Kidney (tissue), 14 donors: ENCODE results near the gene SP140L. TPM values are rescaled to one million over a fixed set of nuclear protein-coding genes. Genes with fewer than 3 reads are reported as not detected.
A peak's percentile ranks its signal among the peaks of the same experiment; 100 is the strongest.

Experiments used
- DNase-seq, 5 donors: peaks; one replicate each; pipeline ENCODE4 v3.0.0-alpha.2; 2013 to 2020
- FAIRE-seq: peaks from 2 replicates; lab custom pipeline; 2012; peaks lifted over from hg19 to GRCh38; lab: Jason Lieb, UNC
- H3K27ac ChIP-seq, 2 donors: one replicate each; pipeline ENCODE4 v1.7.0; 2013; ENCODE audit warnings: low read depth in 2 of 2, low read length in 2 of 2, inconsistent platforms in 1 of 2
- H3K27me3 ChIP-seq: one replicate; pipeline ENCODE4 v1.7.1; 2013; ENCODE audit warnings: low read length, inconsistent platforms; ENCODE audit not compliant: control insufficient read depth, insufficient read depth
- H3K36me3 ChIP-seq, 3 donors: one replicate each; pipeline versions ENCODE4 v1.7.0 to v1.7.1; 2013; ENCODE audit warnings: low read length in 3 of 3, control low read depth in 1 of 3, inconsistent platforms in 1 of 3; ENCODE audit not compliant: insufficient read depth in 3 of 3, control insufficient read depth in 2 of 3
- H3K4me1 ChIP-seq, 3 donors: one replicate each; pipeline versions ENCODE4 v1.7.0 to v1.7.1; 2013; ENCODE audit warnings: low read length in 3 of 3, inconsistent platforms in 1 of 3, low read depth in 1 of 3; ENCODE audit not compliant: control insufficient read depth in 2 of 3, insufficient read depth in 2 of 3
- H3K4me3 ChIP-seq, 3 donors: one replicate each; pipeline versions ENCODE4 v1.7.0 to v1.8.1; 2013; ENCODE audit warnings: low read length in 3 of 3, control low read depth in 1 of 3, inconsistent platforms in 1 of 3
- H3K9ac ChIP-seq, 3 donors: one replicate each; pipeline versions ENCODE4 v1.7.0 to v1.7.1; 2013; ENCODE audit warnings: low read length in 3 of 3, control low read depth in 1 of 3, inconsistent platforms in 1 of 3
- H3K9me3 ChIP-seq, 3 donors: one replicate each; pipeline versions ENCODE4 v1.7.0 to v1.7.1; 2013; ENCODE audit warnings: low read length in 3 of 3, control low read depth in 1 of 3, inconsistent platforms in 1 of 3; ENCODE audit not compliant: control insufficient read depth in 2 of 3, insufficient read depth in 1 of 3
- CTCF ChIP-seq: IDR thresholded peaks from 3 replicates; pipeline ENCODE4 v1.5.1; 2012; ENCODE audit warnings: mild to moderate bottlenecking, moderate library complexity, borderline replicate concordance; ENCODE audit not compliant: insufficient read depth; ENCODE audit errors: extremely low read depth
- intact Hi-C: fragments of 100-400 bp; cut with DNase I; formaldehyde crosslinking; loops from one replicate; pipeline ENCODE4 v1.11.1; 2022
- polyA plus RNA-seq: library from polyadenylated mRNA; stranded (reverse); fragments of 350-450 nt; fragmentation: Illumina TruSeq; extraction: RNeasy Lipid Tissue Mini Kit (QIAGEN cat#74804); gene quantifications from one replicate; pipeline ENCODE4 v1.2.3, GENCODE V29; 2014; ENCODE audit warnings: low read depth, low replicate concordance; ENCODE audit not compliant: insufficient read depth
- total RNA-seq: library from RNA; stranded (reverse); fragmentation: NEBNext Ultra II Directional; extraction: Animal tissue kit (Norgen Biotek cat#: 25700); gene quantifications from one replicate; pipeline ENCODE4 v1.2.1, GENCODE V29; 2021
- donor health status: control.
- donor health status: control.
- donor health status: control.
- donor health status: control.
- donor health status: control.
- donor health status: DM: yes; HTN: yes; CAD: no.
- donor health status: Normal renal cell carcinoma (clear cell type).

SP140L gene
- total and polyA plus RNA-seq, 2 donors from 2014 or later, result 4.6 to 23.8 TPM

DNA sequence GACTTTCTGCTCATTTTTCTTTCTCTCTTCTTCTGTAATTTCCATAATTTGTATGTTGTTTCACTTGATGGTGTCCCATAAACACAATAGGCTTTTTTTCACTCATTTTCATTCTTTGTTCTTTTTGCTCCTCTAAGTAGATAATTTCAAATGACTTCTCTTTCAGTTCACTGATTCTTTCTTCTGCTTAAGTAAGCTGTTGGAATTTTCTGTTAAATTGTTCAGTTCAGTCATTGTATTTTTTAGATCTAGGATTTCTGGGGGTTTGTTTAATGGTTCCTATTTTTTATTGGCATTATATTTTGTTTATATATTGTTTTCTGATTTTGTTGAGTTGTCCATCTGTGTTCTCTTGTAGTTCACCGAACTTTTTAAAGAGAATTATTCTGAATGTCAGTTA is 19.5 kb downstream of the SP140L start:
- DNase-seq (no peak), FAIRE-seq (no peak)
- Histone ChIP-seq H3K27me3 (no peaks in the 10 kb centered on the region), H3K4me1 (peaks cover 0 to 5% (median 0%) of the 10 kb centered on the region in 3 donors), H3K36me3 (no peaks in the 10 kb centered on the region), H3K9me3 (peaks cover 0 to 3% (median 0%) of the 10 kb centered on the region in 3 donors), H3K27ac (no peak overlapping the region), H3K4me3 (no peak overlapping the region), H3K9ac (no peak overlapping the region)
- TF ChIP-seq CTCF, result no peak
- intact Hi-C loops, result no loop called here

GRCh38 chr2:230346921-230347533 is 20.0 kb downstream of the SP140L start:
- peak in 1 of 5 donors; percentile 24 for DNase-seq
- H3K27me3 ChIP-seq, result no peaks in the 10 kb centered on the region
- H3K27ac ChIP-seq, result no peak overlapping the region
- H3K4me3 ChIP-seq, result no peak overlapping the region
- H3K36me3 ChIP-seq, result no peaks in the 10 kb centered on the region
- peaks cover 0 to 3% (median 0%) of the 10 kb centered on the region in 3 donors for H3K9me3 ChIP-seq
- intact Hi-C loops, result no loop called here
- no peak overlapping the region for H3K9ac ChIP-seq
- FAIRE-seq, result no peak
- no peak for TF ChIP-seq CTCF
- H3K4me1 ChIP-seq, result peaks cover 0 to 5% (median 0%) of the 10 kb centered on the region in 3 donors

DNA sequence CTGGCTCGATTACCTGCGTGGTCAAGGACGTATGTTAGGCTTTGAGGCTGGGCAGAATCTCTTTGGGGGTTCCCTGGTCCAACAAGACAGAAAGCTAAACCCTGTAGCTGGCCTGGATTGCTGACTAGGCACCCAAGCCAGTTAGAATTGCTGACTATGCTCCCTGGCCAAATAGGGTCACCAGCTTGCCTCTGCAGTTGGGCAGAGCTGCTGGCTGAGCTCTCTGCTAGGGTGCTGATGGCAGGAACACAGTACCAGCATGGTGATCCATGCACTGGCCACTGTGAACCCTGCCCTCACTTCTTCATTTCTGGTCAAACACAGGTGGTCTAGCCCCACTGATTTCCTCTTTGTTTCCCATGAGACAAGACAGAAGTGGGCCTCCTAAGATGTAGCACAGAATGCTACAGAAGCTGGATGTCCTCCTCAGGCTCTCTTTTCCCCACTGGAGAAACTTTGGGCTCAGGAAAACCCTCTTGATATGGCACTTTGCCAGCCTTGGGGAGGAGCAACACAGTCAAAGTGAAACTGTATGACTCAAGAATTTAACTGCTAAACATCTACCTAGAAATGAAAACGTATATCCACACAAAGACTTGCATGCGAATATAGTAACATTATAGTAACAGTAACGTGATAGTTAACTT is 20.8 kb downstream of the SP140L start:
- no peak for FAIRE-seq
- Histone ChIP-seq H3K4me3 (no peak overlapping the region), H3K4me1 (peaks cover 0 to 5% (median 0%) of the 10 kb centered on the region in 3 donors), H3K27me3 (no peaks in the 10 kb centered on the region), H3K36me3 (no peaks in the 10 kb centered on the region), H3K9me3 (peaks cover 0 to 3% (median 0%) of the 10 kb centered on the region in 3 donors), H3K9ac (no peak overlapping the region), H3K27ac (no peak overlapping the region)
- DNase-seq, result no peak
- TF ChIP-seq CTCF, result no peak
- intact Hi-C loops, result no loop called here
